MM.1S (cell line): ENCODE measurements around the gene CCDC93.

Experiments used
- DNase-seq: peaks from one replicate; pipeline ENCODE4 v3.0.0-alpha.2; 2015
- H2AFZ ChIP-seq: fragments of 300-600 bp; sonication (generic); 2 replicates; pipeline ENCODE4 v1.6.0; 2016; ENCODE audit warnings: antibody characterized with exemption, low read length
- H3F3A ChIP-seq: fragments of 300-600 bp; sonication (generic); 2 replicates; pipeline ENCODE4 v1.6.1; 2016; ENCODE audit warnings: mild to moderate bottlenecking, antibody characterized with exemption, low read length, moderate library complexity, mixed read lengths; ENCODE audit not compliant: insufficient read depth
- H3K27ac ChIP-seq: fragments of 300-600 bp; sonication (generic); 2 replicates; pipeline ENCODE4 v1.5.1; 2016; ENCODE audit warnings: mild to moderate bottlenecking, low read length
- H3K27me3 ChIP-seq: fragments of 300-600 bp; sonication (generic); replicated peaks from 2 replicates; pipeline ENCODE4 v1.6.0; 2016; ENCODE audit warnings: low read length; ENCODE audit not compliant: insufficient read depth
- H3K36me3 ChIP-seq: fragments of 300-600 bp; sonication (generic); replicated peaks from 2 replicates; pipeline ENCODE4 v1.6.1; 2016; ENCODE audit warnings: mild to moderate bottlenecking, low read length, mixed read lengths; ENCODE audit not compliant: insufficient read depth
- H3K4me1 ChIP-seq: fragments of 300-600 bp; sonication (generic); 2 replicates; pipeline ENCODE4 v1.6.1; 2016; ENCODE audit warnings: low read length, mixed read lengths
- H3K4me2 ChIP-seq: fragments of 300-600 bp; sonication (generic); 2 replicates; pipeline ENCODE4 v1.6.0; 2016; ENCODE audit warnings: low read depth, low read length
- H3K4me3 ChIP-seq: fragments of 300-600 bp; sonication (generic); 2 replicates; pipeline ENCODE4 v1.5.1; 2016; ENCODE audit warnings: low read length, mixed read lengths
- H3K79me2 ChIP-seq: fragments of 300-600 bp; sonication (generic); 2 replicates; pipeline ENCODE4 v1.6.1; 2016; ENCODE audit warnings: mixed run types, low read length, mixed read lengths
- H3K9ac ChIP-seq: fragments of 300-600 bp; sonication (generic); 2 replicates; pipeline ENCODE4 v1.6.1; 2016; ENCODE audit warnings: low read length, mixed read lengths
- H3K9me2 ChIP-seq: fragments of 300-600 bp; sonication (generic); replicated peaks from 2 replicates; pipeline ENCODE4 v1.6.1; 2016; ENCODE audit warnings: mild to moderate bottlenecking, low read length, mixed read lengths; ENCODE audit not compliant: insufficient read depth
- H3K9me3 ChIP-seq: fragments of 300-600 bp; sonication (generic); replicated peaks from 2 replicates; pipeline ENCODE4 v1.6.1; 2016; ENCODE audit warnings: mild to moderate bottlenecking, low read length, mixed read lengths; ENCODE audit not compliant: insufficient read depth
- H4K20me1 ChIP-seq: fragments of 300-600 bp; sonication (generic); 2 replicates; pipeline ENCODE4 v1.6.1; 2016; ENCODE audit warnings: mild to moderate bottlenecking, low read length, moderate library complexity, mixed read lengths; ENCODE audit not compliant: insufficient read depth
- CTCF ChIP-seq: fragments of 300-600 bp; sonication (generic); IDR thresholded peaks from 2 replicates; pipeline ENCODE4 v1.5.1; 2016; ENCODE audit warnings: antibody characterized with exemption, low read length, mixed read lengths
- EZH2 ChIP-seq: fragments of 300-600 bp; sonication (generic); optimal IDR thresholded peaks from 2 replicates; pipeline ENCODE3; 2017; ENCODE audit warnings: low read depth, mild to moderate bottlenecking, antibody characterized with exemption, low read length, mixed read lengths
- EZH2phosphoT487 ChIP-seq: fragments of 300-600 bp; sonication (generic); IDR thresholded peaks from 2 replicates; pipeline ENCODE4 v1.6.1; 2018; ENCODE audit warnings: antibody characterized with exemption, low read length

The CCDC93 gene

GRCh38 chr2:117994729-117995128 is 19.1 kb downstream of the CCDC93 start:
- Histone ChIP-seq H3K36me3 (peaks cover 14% of the 10 kb centered on the region; the same call in 1 of the 2 replicates), H3K9ac (no peak overlapping the region), H3K27ac (no peak overlapping the region), H3F3A (no peaks in the 10 kb centered on the region), H2AFZ (no peak overlapping the region), H3K4me3 (no peak overlapping the region), H3K79me2 (peaks cover 20% of the 10 kb centered on the region), H3K9me2 (no peaks in the 10 kb centered on the region), H3K27me3 (no peaks in the 10 kb centered on the region), H4K20me1 (no peaks in the 10 kb centered on the region), H3K4me2 (no peak overlapping the region), H3K4me1 (no peaks in the 10 kb centered on the region), H3K9me3 (no peaks in the 10 kb centered on the region)
- no peak for DNase-seq
- TF ChIP-seq CTCF: no peak
- TF ChIP-seq EZH2phosphoT487: no peak
- no peak for TF ChIP-seq EZH2

DNA sequence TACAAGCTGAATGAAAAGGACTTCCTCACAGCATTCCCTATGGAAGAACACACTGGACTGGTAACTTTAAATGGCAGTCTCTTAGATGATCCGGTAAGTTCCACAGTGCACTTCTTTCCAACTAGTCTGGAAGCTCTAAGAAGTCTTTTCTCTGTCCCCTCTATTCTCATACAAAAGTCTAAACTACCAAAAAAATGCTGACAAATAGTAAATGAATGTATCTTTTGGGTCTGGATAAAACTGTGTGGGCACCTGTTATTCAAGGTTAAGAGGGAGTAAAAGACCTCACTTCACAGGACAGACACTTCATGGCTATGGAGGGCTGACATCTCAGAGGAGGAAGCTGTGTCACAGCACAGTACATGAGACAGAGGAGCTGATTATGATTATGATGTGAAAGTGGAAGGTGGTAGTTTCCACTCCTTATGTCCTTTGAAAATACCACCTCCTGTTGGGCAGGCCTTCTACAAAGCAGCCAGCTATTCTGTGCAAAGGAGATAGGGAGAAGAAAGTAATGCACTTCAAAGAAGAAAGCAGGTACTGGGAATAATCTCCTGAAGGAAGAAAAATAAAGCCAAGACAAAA is 23.9 kb downstream of the CCDC93 start:
- Histone ChIP-seq H2AFZ (no peak overlapping the region), H4K20me1 (no peaks in the 10 kb centered on the region), H3K9ac (no peak overlapping the region), H3F3A (no peaks in the 10 kb centered on the region), H3K9me3 (no peaks in the 10 kb centered on the region), H3K27me3 (no peaks in the 10 kb centered on the region), H3K79me2 (peaks cover 15% of the 10 kb centered on the region; the same call in 1 of the 2 replicates), H3K36me3 (peaks cover 9% of the 10 kb centered on the region; the same call in 1 of the 2 replicates), H3K27ac (no peak overlapping the region), H3K4me1 (no peaks in the 10 kb centered on the region), H3K9me2 (no peaks in the 10 kb centered on the region), H3K4me3 (no peak overlapping the region), H3K4me2 (no peak overlapping the region)
- TF ChIP-seq EZH2phosphoT487 (no peak), CTCF (no peak), EZH2 (no peak)
- DNase-seq: no peak

DNA sequence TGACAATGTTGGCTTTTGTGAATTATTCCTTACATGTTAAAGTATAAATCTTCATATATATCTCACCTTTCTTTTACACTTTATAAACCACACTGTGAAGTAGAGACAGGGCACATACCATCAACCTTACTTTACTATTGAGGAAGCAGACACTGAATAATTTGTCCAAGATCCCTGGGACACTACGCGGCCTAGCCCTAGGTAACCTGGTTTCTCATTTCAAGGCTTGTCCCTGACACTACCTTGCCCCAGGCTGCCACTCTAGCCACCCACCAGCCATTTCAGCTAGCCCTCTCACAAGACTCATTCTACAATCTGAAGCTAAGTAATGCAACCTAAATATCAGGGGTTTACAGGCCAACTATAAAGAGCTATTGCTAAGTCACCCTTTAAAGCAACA is 26.7 kb downstream of the CCDC93 start:
- Histone ChIP-seq H2AFZ (no peak overlapping the region), H3K4me3 (no peak overlapping the region), H3K9me2 (no peaks in the 10 kb centered on the region), H4K20me1 (no peaks in the 10 kb centered on the region), H3F3A (no peaks in the 10 kb centered on the region), H3K4me1 (no peaks in the 10 kb centered on the region), H3K9ac (no peak overlapping the region), H3K79me2 (peaks cover 22% of the 10 kb centered on the region), H3K4me2 (no peak overlapping the region), H3K36me3 (peaks cover 2% of the 10 kb centered on the region; the same call in 1 of the 2 replicates), H3K9me3 (no peaks in the 10 kb centered on the region), H3K27ac (no peak overlapping the region), H3K27me3 (no peaks in the 10 kb centered on the region)
- no peak for DNase-seq
- TF ChIP-seq CTCF (no peak), EZH2phosphoT487 (no peak), EZH2 (no peak)
